Measurements from ENCODE around the gene NWD2. TPM values are rescaled to one million over a fixed set of nuclear protein-coding genes. Genes with fewer than 3 reads are reported as not detected.
A peak's percentile ranks its signal among the peaks of the same experiment; 100 is the strongest.

Gene NWD2
- total RNA-seq, 1 donor: not detected

- no peak for TF ChIP-seq CTCF (IDR thresholded peaks at IDR 0.05; ENCODE audit: insufficient read depth, low read depth, low read length)
- H3K4me3 ChIP-seq (ENCODE audit: low read depth, low read length): no peak overlapping the region
- DNase-seq (ENCODE audit: low read depth): no peak
Measured at GRCh38 chr4:37367901-37368300, 123.4 kb downstream of the NWD2 start.

- TF ChIP-seq CTCF (IDR thresholded peaks at IDR 0.05; ENCODE audit: insufficient read depth, low read depth, low read length): no peak
- no peak overlapping the region for H3K4me3 ChIP-seq (ENCODE audit: low read depth, low read length)
- no peak for DNase-seq (ENCODE audit: low read depth)
Measured at GRCh38 chr4:37370052-37370451, 125.5 kb downstream of the NWD2 start.

- H3K4me3 ChIP-seq (ENCODE audit: low read depth, low read length): no peak overlapping the region
- DNase-seq (ENCODE audit: low read depth): no peak
- TF ChIP-seq CTCF (IDR thresholded peaks at IDR 0.05; ENCODE audit: insufficient read depth, low read depth, low read length): no peak
Measured at GRCh38 chr4:37381040-37381668, 136.6 kb downstream of the NWD2 start.

GRCh38 chr4:37383579-37384229, 139.2 kb downstream of the NWD2 start:
- peak; percentile 57 for TF ChIP-seq CTCF (IDR thresholded peaks at IDR 0.05; ENCODE audit: insufficient read depth, low read depth, low read length)
- no peak overlapping the region for H3K4me3 ChIP-seq (ENCODE audit: low read depth, low read length)
- peak; percentile 16 for DNase-seq (ENCODE audit: low read depth)

- DNase-seq (ENCODE audit: low read depth): no peak
- no peak for TF ChIP-seq CTCF (IDR thresholded peaks at IDR 0.05; ENCODE audit: insufficient read depth, low read depth, low read length)
- H3K4me3 ChIP-seq (ENCODE audit: low read depth, low read length): no peak overlapping the region
Measured at GRCh38 chr4:37385424-37385823, 140.9 kb downstream of the NWD2 start.

GRCh38 chr4:37388681-37389365, 144.3 kb downstream of the NWD2 start:
- no peak for TF ChIP-seq CTCF (IDR thresholded peaks at IDR 0.05; ENCODE audit: insufficient read depth, low read depth, low read length)
- DNase-seq (ENCODE audit: low read depth): no peak
- H3K4me3 ChIP-seq (ENCODE audit: low read depth, low read length): no peak overlapping the region

All from fibroblast of villous mesenchyme (primary cell).